Measurements from ENCODE around the gene SET.
"Not testable (repeated sequence)": the region's sequence is repeated elsewhere in the genome, so short reads cannot be mapped to it uniquely, and the experiment has no call there.

The SET gene

GRCh38 chr9:128688501-128689292 is at the start of gene SET:
SET (plus strand) TSS chr9:128689222; CDS start chr9:128689583, 361 bp downstream.
- peak; percentile 81 for DNase-seq

- no peak for DNase-seq
Measured at GRCh38 chr9:128640603-128641002, 48.4 kb upstream of the SET start.

- no peak for DNase-seq
Measured at GRCh38 chr9:128642675-128643245, 46.3 kb upstream of the SET start.

- no peak for DNase-seq
Measured at GRCh38 chr9:128643519-128644300, 45.3 kb upstream of the SET start.

GRCh38 chr9:128648206-128648605 is 40.8 kb upstream of the SET start:
- peak; percentile 62 for DNase-seq

- no peak for DNase-seq
Measured at GRCh38 chr9:128651798-128652197, 37.2 kb upstream of the SET start.

- DNase-seq: no peak
Measured at GRCh38 chr9:128653908-128654307, 35.1 kb upstream of the SET start.

- no peak for DNase-seq
Measured at GRCh38 chr9:128654481-128654880, 34.5 kb upstream of the SET start.

- peak; percentile 95 for DNase-seq
Measured at GRCh38 chr9:128656416-128657343, 32.3 kb upstream of the SET start, which contains the start of gene DYNC2I2. DYNC2I2 (minus strand) TSS chr9:128656847; CDS start chr9:128656726, 121 bp downstream.

GRCh38 chr9:128657344-128657704 is 31.7 kb upstream of the SET start:
- DNase-seq: no peak

GRCh38 chr9:128657796-128658195 is 31.2 kb upstream of the SET start:
- DNase-seq: no peak

GRCh38 chr9:128666481-128666941 is 22.5 kb upstream of the SET start:
- DNase-seq: not testable (repeated sequence)

GRCh38 chr9:128669786-128670185 is 19.2 kb upstream of the SET start:
- DNase-seq: no peak

GRCh38 chr9:128675382-128675781 is 13.6 kb upstream of the SET start:
- no peak for DNase-seq

GRCh38 chr9:128677794-128678193 is 11.2 kb upstream of the SET start:
- DNase-seq: no peak

- DNase-seq: no peak
Measured at GRCh38 chr9:128683340-128684064, 5.5 kb upstream of the SET start.

GRCh38 chr9:128684065-128684324 is 5.0 kb upstream of the SET start:
- DNase-seq: no peak

- peak; percentile 52 for DNase-seq
Measured at GRCh38 chr9:128684325-128685199, 4.5 kb upstream of the SET start.

GRCh38 chr9:128685636-128686489 is 3.2 kb upstream of the SET start:
- DNase-seq: peak; percentile 20

- no peak for DNase-seq
Measured at GRCh38 chr9:128687453-128687852, 1.6 kb upstream of the SET start.
